ENCODE data around the gene KCNMA1.

The KCNMA1 gene

DNA sequence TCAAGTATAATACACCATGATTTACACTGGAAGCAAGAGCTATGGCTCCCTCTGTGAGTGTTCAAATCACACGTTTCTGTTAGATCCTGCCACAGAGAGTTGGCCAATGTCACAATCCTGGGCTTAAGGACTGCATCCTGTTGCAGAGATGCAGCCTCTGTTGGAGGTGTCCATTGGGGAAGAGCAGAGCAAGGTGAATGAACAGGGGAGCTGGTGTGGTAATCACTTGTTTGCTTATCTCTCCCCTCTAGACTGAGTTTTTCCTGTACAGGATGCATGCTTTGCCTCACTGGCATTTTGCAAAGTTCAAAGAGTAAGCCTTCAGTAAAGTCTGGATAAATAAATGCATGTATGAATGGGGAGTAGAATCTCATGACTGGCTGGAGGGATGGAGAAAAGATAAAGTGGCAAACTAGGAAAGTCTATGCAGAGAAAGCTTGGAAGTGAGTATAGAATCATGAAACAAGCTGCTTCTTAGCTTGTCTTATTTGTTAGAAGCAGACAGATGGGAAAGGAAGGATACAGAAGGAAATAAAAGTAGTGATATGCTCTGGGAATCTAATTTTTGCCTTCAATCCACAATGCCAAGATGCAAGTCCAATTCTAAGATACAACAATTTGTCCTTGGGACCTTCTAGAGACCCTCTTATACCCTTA, 605.9 kb downstream of the KCNMA1 start:
- H3K36me3 ChIP-seq, result no peaks in the 10 kb centered on the region
- peaks cover 45 to 54% (median 50%) of the 10 kb centered on the region in 10 experiments for H3K4me1 ChIP-seq
- H3K9me3 ChIP-seq (replicated peaks in 1 of 11), result no peaks in the 10 kb centered on the region
- TF ChIP-seq Cebpa-rat (IDR thresholded peaks at IDR 0.05), result no peak
- H3K27ac ChIP-seq, result 0 out of 22 replicates have a peak overlapping the region, but pooled peaks of 1 of the 11 experiments have one; percentile 5
- no peak overlapping the region for H3K9ac ChIP-seq
- H3K27me3 ChIP-seq, result no peaks in the 10 kb centered on the region
- peaks cover 0 to 15% (median 0%) of the 10 kb centered on the region in 11 experiments; a peak in 1 of 22 replicates for H4K20me1 ChIP-seq
- peak overlapping the region; percentile 16 to 58 (median 51) for H3K4me2 ChIP-seq
- no peak overlapping the region for H3K4me3 ChIP-seq

DNA sequence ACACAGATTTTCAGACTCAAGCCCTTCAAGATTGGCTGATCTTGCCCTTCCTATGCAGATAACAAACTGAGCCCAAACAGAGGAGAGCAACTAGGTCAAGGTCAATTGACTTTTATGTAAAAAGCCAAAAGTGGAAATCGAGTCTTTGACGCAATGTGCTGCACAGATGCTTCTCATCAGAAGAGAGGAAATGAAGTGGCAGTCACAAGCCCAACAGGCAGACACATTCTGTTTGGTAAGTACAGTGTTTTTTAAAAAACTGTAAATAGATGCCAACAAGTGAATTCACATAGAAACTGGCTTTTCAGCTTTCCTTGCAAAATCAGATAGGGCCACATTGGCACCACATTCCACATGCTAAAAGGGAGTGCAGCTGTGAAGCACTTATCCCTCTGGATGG, 606.6 kb downstream of the KCNMA1 start:
- no peak overlapping the region for H3K27ac ChIP-seq
- H3K9ac ChIP-seq, result no peak overlapping the region
- H3K9me3 ChIP-seq (replicated peaks in 1 of 11), result no peaks in the 10 kb centered on the region
- H3K27me3 ChIP-seq, result no peaks in the 10 kb centered on the region
- no peak overlapping the region for H3K4me3 ChIP-seq
- peak overlapping the region; percentile 16 to 58 (median 51) for H3K4me2 ChIP-seq
- no peaks in the 10 kb centered on the region for H3K36me3 ChIP-seq
- H4K20me1 ChIP-seq, result peaks cover 0 to 15% (median 0%) of the 10 kb centered on the region in 11 experiments; a peak in 1 of 22 replicates
- no peak for TF ChIP-seq Cebpa-rat (IDR thresholded peaks at IDR 0.05)
- H3K4me1 ChIP-seq, result peaks cover 45 to 54% (median 50%) of the 10 kb centered on the region in 10 experiments

DNA sequence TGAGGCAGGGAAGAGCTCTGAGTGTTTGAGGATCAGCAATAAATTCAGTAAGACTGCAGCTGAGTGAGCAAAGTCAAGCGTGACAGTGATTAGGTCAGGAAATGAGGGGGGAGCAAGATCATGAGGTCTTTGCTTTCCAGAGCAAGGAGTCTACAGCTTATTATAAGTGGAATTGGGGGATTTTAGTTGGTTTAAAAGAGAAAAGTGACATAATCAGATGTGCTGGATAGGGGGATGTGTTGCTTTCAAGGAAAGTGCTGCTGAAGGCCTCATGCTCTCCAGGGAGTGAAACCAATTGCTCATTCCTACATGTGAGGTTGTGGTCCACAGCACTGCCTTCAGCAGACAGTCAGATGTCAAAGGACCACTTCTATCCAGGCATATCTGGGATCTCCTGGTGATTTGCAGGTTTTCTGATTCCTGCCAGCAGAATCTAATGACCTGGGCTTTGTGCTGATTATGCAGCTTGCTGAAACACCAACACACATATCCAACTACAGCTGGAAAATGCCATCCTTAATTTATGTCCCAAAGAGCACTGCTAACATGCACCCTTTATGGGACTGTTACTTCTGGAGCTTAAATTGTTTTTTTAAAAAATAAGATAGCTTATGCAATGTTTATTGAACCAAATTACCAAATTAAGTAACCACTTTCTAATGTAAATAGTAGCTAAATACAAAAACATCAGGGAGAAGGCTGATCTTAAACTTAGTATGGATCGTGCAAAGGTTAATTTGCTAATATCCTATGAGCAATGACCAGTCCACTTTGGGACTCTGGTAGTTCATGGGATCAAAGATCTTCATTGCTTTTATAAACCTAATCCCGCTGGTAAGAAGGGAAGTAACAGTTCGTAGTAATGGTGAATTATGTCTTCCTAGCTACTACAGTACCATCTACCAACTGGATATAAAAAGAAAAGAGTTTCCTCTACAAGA, 607.6 kb downstream of the KCNMA1 start:
- H3K4me3 ChIP-seq, result no peak overlapping the region
- H3K27ac ChIP-seq, result no peak overlapping the region
- peak overlapping the region; percentile 16 to 58 (median 51) for H3K4me2 ChIP-seq

DNA sequence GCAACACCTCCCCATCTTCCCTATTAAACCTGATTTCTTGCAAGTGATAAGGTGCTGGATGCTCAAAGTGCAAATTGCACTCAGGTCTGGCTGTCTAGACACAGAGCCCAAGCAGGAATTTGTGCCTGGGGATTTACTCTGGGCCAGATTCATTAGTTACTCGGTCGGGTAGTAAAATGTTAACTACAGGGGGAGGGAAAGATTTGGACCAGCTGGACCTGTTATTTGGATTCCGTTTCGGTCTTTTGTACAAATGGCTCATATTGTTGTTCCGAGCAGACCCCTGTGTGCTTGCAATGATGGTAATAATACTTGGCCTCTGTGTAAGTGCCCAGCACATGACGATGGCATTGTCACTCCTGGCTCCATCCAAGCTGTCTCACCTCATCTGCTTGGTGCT, 609.6 kb downstream of the KCNMA1 start:
- Histone ChIP-seq H3K4me1 (peaks cover 45 to 54% (median 50%) of the 10 kb centered on the region in 10 experiments), H3K4me3 (no peak overlapping the region), H3K9ac (no peak overlapping the region), H3K27me3 (no peaks in the 10 kb centered on the region), H3K27ac (no peak overlapping the region), H3K4me2 (peak overlapping the region; percentile 24 to 57 (median 50); a peak in 21 of 22 replicates), H3K36me3 (no peaks in the 10 kb centered on the region), H4K20me1 (peaks cover 0 to 15% (median 0%) of the 10 kb centered on the region in 11 experiments; a peak in 1 of 22 replicates), H3K9me3 (replicated peaks in 1 of 11) (no peaks in the 10 kb centered on the region)
- no peak for TF ChIP-seq Cebpa-rat (IDR thresholded peaks at IDR 0.05)

More for the DNA sequence above, 607.6 kb downstream of the KCNMA1 start:
- Histone ChIP-seq H4K20me1 (peaks cover 0 to 15% (median 0%) of the 10 kb centered on the region in 11 experiments; a peak in 1 of 22 replicates), H3K9ac (no peak overlapping the region), H3K9me3 (replicated peaks in 1 of 11) (no peaks in the 10 kb centered on the region), H3K4me1 (peaks cover 45 to 54% (median 50%) of the 10 kb centered on the region in 10 experiments), H3K27me3 (no peaks in the 10 kb centered on the region), H3K36me3 (no peaks in the 10 kb centered on the region)
- no peak for TF ChIP-seq Cebpa-rat (IDR thresholded peaks at IDR 0.05)

DNA sequence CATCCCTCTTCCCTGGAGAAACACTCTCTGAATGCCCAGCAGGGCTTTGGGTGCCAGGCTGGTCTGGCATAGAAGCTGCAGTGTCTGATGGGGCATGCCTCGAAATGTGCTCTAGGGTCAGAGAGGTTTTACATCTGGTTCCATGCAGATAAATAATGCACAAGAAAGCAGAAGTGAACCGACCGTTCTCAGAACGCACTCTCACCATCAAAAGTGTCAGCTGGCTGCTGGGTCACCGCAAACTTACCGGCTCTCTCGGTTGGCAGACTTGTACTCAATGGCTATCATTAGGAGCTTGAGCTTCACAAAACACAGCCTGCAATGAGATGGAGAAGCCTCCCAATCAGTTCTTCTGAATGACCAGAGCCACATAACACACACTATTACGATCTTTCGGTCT, 610.0 kb downstream of the KCNMA1 start:
- Histone ChIP-seq H3K36me3 (no peaks in the 10 kb centered on the region), H3K4me3 (no peak overlapping the region), H3K27ac (no peak overlapping the region), H3K9me3 (replicated peaks in 1 of 11) (no peaks in the 10 kb centered on the region), H3K4me1 (peaks cover 43 to 52% (median 49%) of the 10 kb centered on the region in 10 experiments), H4K20me1 (peaks cover 0 to 15% (median 0%) of the 10 kb centered on the region in 11 experiments; a peak in 1 of 22 replicates), H3K9ac (no peak overlapping the region), H3K27me3 (no peaks in the 10 kb centered on the region), H3K4me2 (peak overlapping the region; percentile 24 to 57 (median 50); a peak in 21 of 22 replicates)
- no peak for TF ChIP-seq Cebpa-rat (IDR thresholded peaks at IDR 0.05)

DNA sequence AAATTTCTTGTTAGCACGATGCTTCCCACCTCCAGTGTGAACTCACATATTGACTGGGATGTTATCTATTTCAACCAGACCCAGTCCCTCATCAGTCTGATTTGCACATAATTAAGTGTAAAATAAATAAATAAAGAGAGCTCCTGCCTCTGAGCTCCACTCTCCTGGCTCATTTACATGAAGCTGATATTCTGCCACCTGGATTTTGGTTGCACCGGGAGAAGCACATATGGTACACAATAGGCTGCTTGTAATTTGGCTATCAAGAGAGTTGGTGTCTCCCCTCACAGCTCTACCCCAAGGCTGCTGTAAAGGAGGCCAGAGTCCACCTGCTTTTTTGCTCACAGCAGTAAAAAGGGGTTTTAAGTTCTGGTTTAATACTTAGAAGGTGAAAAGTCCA, 610.5 kb downstream of the KCNMA1 start:
- peak overlapping the region in 9 of 11 experiments; percentile 24 to 57 (median 50); a peak in 13 of 22 replicates for H3K4me2 ChIP-seq
- no peak overlapping the region for H3K27ac ChIP-seq
- H3K27me3 ChIP-seq, result no peaks in the 10 kb centered on the region

DNA sequence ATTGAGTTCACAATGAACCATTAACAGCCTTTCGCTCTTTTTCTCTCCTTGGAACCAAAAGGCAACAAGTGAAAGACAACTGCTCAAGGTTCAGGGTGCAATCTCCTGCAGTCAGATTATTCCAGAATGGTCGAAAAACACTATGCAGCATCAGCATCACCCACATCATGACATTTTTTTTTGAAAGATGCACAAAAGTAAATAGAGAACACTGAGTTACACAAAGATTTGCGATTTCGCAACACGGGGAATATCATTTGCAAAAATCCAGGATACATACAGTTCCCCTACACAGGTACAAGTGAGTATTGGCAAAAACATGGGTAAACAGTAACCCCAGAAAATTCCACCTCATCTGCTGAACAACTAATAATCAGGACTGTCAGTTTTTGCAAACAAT, 611.5 kb downstream of the KCNMA1 start:
- no peak overlapping the region for H3K9ac ChIP-seq
- H4K20me1 ChIP-seq, result peaks cover 0 to 15% (median 0%) of the 10 kb centered on the region in 11 experiments; a peak in 1 of 22 replicates

More for the DNA sequence above, 610.5 kb downstream of the KCNMA1 start:
- no peaks in the 10 kb centered on the region for H3K36me3 ChIP-seq
- H3K4me3 ChIP-seq, result no peak overlapping the region
- peaks cover 38 to 50% (median 46%) of the 10 kb centered on the region in 10 experiments for H3K4me1 ChIP-seq
- H4K20me1 ChIP-seq, result peaks cover 0 to 15% (median 0%) of the 10 kb centered on the region in 11 experiments; a peak in 1 of 22 replicates
- no peak for TF ChIP-seq Cebpa-rat (IDR thresholded peaks at IDR 0.05)
- no peaks in the 10 kb centered on the region for H3K9me3 ChIP-seq (replicated peaks in 1 of 11)
- H3K9ac ChIP-seq, result no peak overlapping the region

DNA sequence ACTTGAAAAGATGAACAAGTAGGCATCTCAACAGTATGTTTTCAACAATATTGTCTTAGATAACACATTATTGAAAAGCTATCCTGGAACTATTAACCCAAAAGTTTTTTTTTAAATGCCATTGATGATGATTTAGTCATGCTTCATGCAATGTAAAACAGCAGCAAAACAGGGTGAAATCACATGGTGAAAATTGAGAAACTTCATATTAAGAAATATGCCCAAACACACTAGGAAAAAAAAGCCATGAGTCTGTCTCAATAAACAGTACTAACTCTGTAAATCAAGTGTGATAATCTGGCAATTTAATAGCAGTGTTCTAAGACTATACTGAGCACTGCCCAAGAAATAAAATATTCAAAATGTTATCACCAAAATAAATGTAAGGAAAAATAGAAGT, 613.1 kb downstream of the KCNMA1 start:
- no peak overlapping the region for H3K4me3 ChIP-seq
- no peak overlapping the region for H3K9ac ChIP-seq
- H3K36me3 ChIP-seq, result no peaks in the 10 kb centered on the region
- H3K27me3 ChIP-seq, result no peaks in the 10 kb centered on the region
- TF ChIP-seq Cebpa-rat (IDR thresholded peaks at IDR 0.05), result no peak
- H3K27ac ChIP-seq, result no peak overlapping the region
- H3K4me2 ChIP-seq, result no peak overlapping the region
- H3K4me1 ChIP-seq, result peaks cover 12 to 23% (median 19%) of the 10 kb centered on the region in 10 experiments
- H3K9me3 ChIP-seq (replicated peaks in 1 of 11), result no peaks in the 10 kb centered on the region
- H4K20me1 ChIP-seq, result peaks cover 0 to 3% (median 0%) of the 10 kb centered on the region in 11 experiments; a peak in 1 of 22 replicates

More for the DNA sequence above, 611.5 kb downstream of the KCNMA1 start:
- Histone ChIP-seq H3K27ac (no peak overlapping the region), H3K27me3 (no peaks in the 10 kb centered on the region), H3K36me3 (no peaks in the 10 kb centered on the region), H3K9me3 (replicated peaks in 1 of 11) (no peaks in the 10 kb centered on the region), H3K4me3 (no peak overlapping the region), H3K4me1 (peaks cover 28 to 40% (median 36%) of the 10 kb centered on the region in 10 experiments), H3K4me2 (no peak overlapping the region)
- TF ChIP-seq Cebpa-rat (IDR thresholded peaks at IDR 0.05), result peak in 4 of 11 experiments; percentile 15 to 61 (median 50); a peak in 4 of 22 replicates

DNA sequence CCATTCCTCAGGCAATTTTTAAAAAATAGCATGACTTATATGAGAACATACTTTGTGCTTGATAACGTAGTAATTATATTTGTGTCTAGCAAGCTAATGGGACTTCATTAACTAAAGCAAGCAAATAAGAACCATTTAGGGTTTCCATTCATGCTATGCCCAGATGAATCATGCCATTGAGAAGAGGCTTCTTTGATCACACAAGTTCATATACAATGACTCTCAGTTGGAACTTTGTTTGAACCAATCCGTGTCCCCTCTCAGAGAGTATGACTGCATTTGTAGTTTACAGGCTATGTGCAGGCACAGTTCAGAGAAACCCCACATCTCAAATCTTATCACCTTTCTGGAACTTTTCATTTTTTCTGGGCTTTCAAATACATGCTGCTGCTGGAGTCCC, 614.2 kb downstream of the KCNMA1 start:
- Histone ChIP-seq H3K27ac (no peak overlapping the region), H3K4me3 (no peak overlapping the region)
- no peak for TF ChIP-seq Cebpa-rat (IDR thresholded peaks at IDR 0.05)

More for the DNA sequence above, 614.2 kb downstream of the KCNMA1 start:
- Histone ChIP-seq H3K4me2 (no peak overlapping the region), H3K36me3 (0 out of 22 replicates have a peak, but pooled peaks cover 0 to 3% (median 0%) of the 10 kb centered on the region in 11 experiments), H3K4me1 (peaks cover 8 to 15% (median 13%) of the 10 kb centered on the region in 10 experiments; a peak in 18 of 20 replicates), H4K20me1 (no peaks in the 10 kb centered on the region; a peak in 1 of 22 replicates), H3K9ac (no peak overlapping the region), H3K27me3 (no peaks in the 10 kb centered on the region), H3K9me3 (replicated peaks in 1 of 11) (no peaks in the 10 kb centered on the region)

All from BLaER1 treated with 17β-estradiol and CSF1 and Interleukin-3, amounts not matched to agents 10 nM and 100 nM (cell line).